K562 (cell line): ENCODE results near the gene HEXIM2. TPM values are rescaled to one million over a fixed set of nuclear protein-coding genes. Genes with fewer than 3 reads are reported as not detected.

ENCODE experiments used
- POLR2A ChIP-seq: fragments of 450-650 bp; conservative IDR thresholded peaks from 2 replicates; pipeline ENCODE4 v1.6.1; 2016
- REST ChIP-seq, 2 experiments: fragments of 450-650 bp; formaldehyde crosslinking in 1 of 2; IDR thresholded peaks; 2 replicates each; pipeline versions ENCODE4 v1.4.0 to v1.6.1; 2014 to 2020; ENCODE audit warnings: mild to moderate bottlenecking in 2 of 2, borderline replicate concordance in 1 of 2, low read depth in 1 of 2
- microRNA-seq: library from miRNA; unstranded; fragments of <30 nt; microRNA quantifications from one replicate; pipeline ENCODE4, GENCODE V29; 2018; ENCODE audit warnings: borderline microRNAs expressed
- polyA plus RNA-seq, 8 experiments: library from polyadenylated mRNA; depleted of rRNA in 4 of 8; stranded (reverse) in 5 of 8; unstranded in 3 of 8; fragments of >200 nt; fragmentation: Nextera tagmentation in 2 of 8; fragmentation: Illumina TruSeq in 1 of 8; extraction: Ambion mirVana in 2 of 8; extraction: Trizol in 1 of 8; gene quantifications; 2 replicates each; pipeline versions ENCODE4 v1.2.1 to v1.2.3, GENCODE V29; 2011 to 2014; ENCODE audit warnings: inconsistent platforms in 1 of 8, missing spikeins in 1 of 8
- small RNA-seq: library from RNA; depleted of rRNA; stranded (forward); fragments of <200 nt; gene quantifications from one replicate; pipeline ENCODE3, GENCODE V24; 2014
- total RNA-seq, 7 experiments: library from RNA; depleted of rRNA in 6 of 7; stranded (reverse); fragments of >200 nt in 6 of 7; fragmentation: Illumina TruSeq in 2 of 7; extraction: Trizol in 2 of 7; gene quantifications; 2 replicates each; pipeline versions ENCODE4 v1.2.1 to v1.2.3, GENCODE V29; 2011 to 2021; ENCODE audit warnings: low replicate concordance in 1 of 7

The HEXIM2 gene
- total and polyA plus RNA-seq, 9 of the 15 experiments (the other 6 are each of a cell fraction or from before 2014, with no cell fraction given) = 0.69 to 3.4 (median 1.1) TPM; not detected in 2

GRCh38 chr17:45218895-45219661 lies 57.4 kb downstream of the HEXIM2 start (continued):
- TF ChIP-seq REST (IDR thresholded peaks at IDR 0.05; ENCODE audit: borderline replicate concordance) = peak; percentile 91
- no peak for TF ChIP-seq REST (CRISPR knock-in tag; IDR thresholded peaks at IDR 0.05; ENCODE audit: low read depth)
- TF ChIP-seq POLR2A = no peak
- TF ChIP-seq, all 486 proteins: peak for 31

Small RNAs within 50 kb of the gene (microRNA-seq; reads per million reads assigned to microRNA genes)
- not detected for gene MIR6784

Small RNAs within 50 kb of the gene (small RNA-seq; reads per million reads assigned to genes)
- not detected for gene MIR6784

Other genes with a start within 250 kb of the HEXIM2 start
Only the 7 nearest of the 11 such genes appear.
- gene DCAKD, start 110.2 kb upstream of the HEXIM2 start, total RNA-seq (2014; rRNA removed) = 26.1 and 43.3 TPM in 2 replicates
- 15.3 and 17.4 TPM in 2 replicates for gene DCAKD, start 110.2 kb upstream of the HEXIM2 start, total RNA-seq (2014; rRNA removed; fragmentation: Illumina TruSeq; extraction: Trizol)
- gene DCAKD, start 110.2 kb upstream of the HEXIM2 start, total RNA-seq (2015; rRNA removed; fragmentation: Illumina TruSeq; extraction: Trizol) = 26.2 and 26.5 TPM in 2 replicates
- gene DCAKD, start 110.2 kb upstream of the HEXIM2 start, total RNA-seq (2021) = 35.5 and 39.8 TPM in 2 replicates
- 14.4 and 28.6 TPM in 2 replicates for gene DCAKD, start 110.2 kb upstream of the HEXIM2 start, polyA plus RNA-seq (2011; rRNA removed)
- 21.4 and 27.7 TPM in 2 replicates for gene DCAKD, start 110.2 kb upstream of the HEXIM2 start, polyA plus RNA-seq (2014; fragmentation: Illumina TruSeq; extraction: Trizol)
- gene DCAKD, start 110.2 kb upstream of the HEXIM2 start, polyA plus RNA-seq (2014; fragmentation: Nextera tagmentation; extraction: Ambion mirVana) = 1 to 10 TPM; 7.9 to 9.6 TPM
- 23.5 and 24.8 TPM in 2 replicates for gene DCAKD, start 110.2 kb upstream of the HEXIM2 start, polyA plus RNA-seq (2014; rRNA removed)
- gene NMT1, start 100.6 kb upstream of the HEXIM2 start, total RNA-seq (2014; rRNA removed) = 116 and 117 TPM in 2 replicates
- gene NMT1, start 100.6 kb upstream of the HEXIM2 start, total RNA-seq (2014; rRNA removed; fragmentation: Illumina TruSeq; extraction: Trizol) = 105 and 140 TPM in 2 replicates
- 402 and 569 TPM in 2 replicates for gene NMT1, start 100.6 kb upstream of the HEXIM2 start, total RNA-seq (2015; rRNA removed; fragmentation: Illumina TruSeq; extraction: Trizol)
- 213 and 214 TPM in 2 replicates for gene NMT1, start 100.6 kb upstream of the HEXIM2 start, total RNA-seq (2021)
- gene NMT1, start 100.6 kb upstream of the HEXIM2 start, polyA plus RNA-seq (2011; rRNA removed) = 115 and 126 TPM in 2 replicates
- 205 and 323 TPM in 2 replicates for gene NMT1, start 100.6 kb upstream of the HEXIM2 start, polyA plus RNA-seq (2014; fragmentation: Illumina TruSeq; extraction: Trizol)
- gene NMT1, start 100.6 kb upstream of the HEXIM2 start, polyA plus RNA-seq (2014; fragmentation: Nextera tagmentation; extraction: Ambion mirVana) = 100 to 1,000 TPM; 297 to 332 TPM
- gene NMT1, start 100.6 kb upstream of the HEXIM2 start, polyA plus RNA-seq (2014; rRNA removed) = 86.7 and 116 TPM in 2 replicates
- gene PLCD3, start 29.4 kb upstream of the HEXIM2 start, total RNA-seq (2014; rRNA removed) = 7.5 and 8.8 TPM in 2 replicates
- gene PLCD3, start 29.4 kb upstream of the HEXIM2 start, total RNA-seq (2014; rRNA removed; fragmentation: Illumina TruSeq; extraction: Trizol) = 2.4 and 2.5 TPM in 2 replicates
- gene PLCD3, start 29.4 kb upstream of the HEXIM2 start, total RNA-seq (2015; rRNA removed; fragmentation: Illumina TruSeq; extraction: Trizol) = 4.0 and 4.6 TPM in 2 replicates
- 22.6 and 22.9 TPM in 2 replicates for gene PLCD3, start 29.4 kb upstream of the HEXIM2 start, total RNA-seq (2021)
- 8.1 and 16.5 TPM in 2 replicates for gene PLCD3, start 29.4 kb upstream of the HEXIM2 start, polyA plus RNA-seq (2011; rRNA removed)
- 10.5 and 14.7 TPM in 2 replicates for gene PLCD3, start 29.4 kb upstream of the HEXIM2 start, polyA plus RNA-seq (2014; fragmentation: Illumina TruSeq; extraction: Trizol)
- under 1 TPM; 0.20 to 0.27 TPM for gene PLCD3, start 29.4 kb upstream of the HEXIM2 start, polyA plus RNA-seq (2014; fragmentation: Nextera tagmentation; extraction: Ambion mirVana)
- gene PLCD3, start 29.4 kb upstream of the HEXIM2 start, polyA plus RNA-seq (2014; rRNA removed) = 8.2 and 15.7 TPM in 2 replicates
- 5.5 and 6.3 TPM in 2 replicates for gene ACBD4, start 26.2 kb upstream of the HEXIM2 start, total RNA-seq (2014; rRNA removed)
- 1.6 and 2.1 TPM in 2 replicates for gene ACBD4, start 26.2 kb upstream of the HEXIM2 start, total RNA-seq (2014; rRNA removed; fragmentation: Illumina TruSeq; extraction: Trizol)
- 2.0 and 2.1 TPM in 2 replicates for gene ACBD4, start 26.2 kb upstream of the HEXIM2 start, total RNA-seq (2015; rRNA removed; fragmentation: Illumina TruSeq; extraction: Trizol)
- gene ACBD4, start 26.2 kb upstream of the HEXIM2 start, total RNA-seq (2021) = 4.7 and 5.7 TPM in 2 replicates
- gene ACBD4, start 26.2 kb upstream of the HEXIM2 start, polyA plus RNA-seq (2011; rRNA removed) = 6.9 and 9.1 TPM in 2 replicates
- gene ACBD4, start 26.2 kb upstream of the HEXIM2 start, polyA plus RNA-seq (2014; fragmentation: Illumina TruSeq; extraction: Trizol) = 4.6 and 5.4 TPM in 2 replicates
- gene ACBD4, start 26.2 kb upstream of the HEXIM2 start, polyA plus RNA-seq (2014; fragmentation: Nextera tagmentation; extraction: Ambion mirVana) = under 1 TPM; 0.14 to 0.15 TPM
- gene ACBD4, start 26.2 kb upstream of the HEXIM2 start, polyA plus RNA-seq (2014; rRNA removed) = 5.6 and 7.0 TPM in 2 replicates
- gene HEXIM1, start 13.4 kb upstream of the HEXIM2 start, total RNA-seq (2014; rRNA removed) = 18.5 and 18.8 TPM in 2 replicates
- gene HEXIM1, start 13.4 kb upstream of the HEXIM2 start, total RNA-seq (2014; rRNA removed; fragmentation: Illumina TruSeq; extraction: Trizol) = 4.0 and 4.2 TPM in 2 replicates
- 6.6 and 7.3 TPM in 2 replicates for gene HEXIM1, start 13.4 kb upstream of the HEXIM2 start, total RNA-seq (2015; rRNA removed; fragmentation: Illumina TruSeq; extraction: Trizol)
- gene HEXIM1, start 13.4 kb upstream of the HEXIM2 start, total RNA-seq (2021) = 21.4 and 28.3 TPM in 2 replicates
- gene HEXIM1, start 13.4 kb upstream of the HEXIM2 start, polyA plus RNA-seq (2011; rRNA removed) = 7.9 and 9.1 TPM in 2 replicates
- gene HEXIM1, start 13.4 kb upstream of the HEXIM2 start, polyA plus RNA-seq (2014; fragmentation: Illumina TruSeq; extraction: Trizol) = 20.9 and 27.2 TPM in 2 replicates
- 1 to 10 TPM; 1.4 to 1.6 TPM for gene HEXIM1, start 13.4 kb upstream of the HEXIM2 start, polyA plus RNA-seq (2014; fragmentation: Nextera tagmentation; extraction: Ambion mirVana)
- gene HEXIM1, start 13.4 kb upstream of the HEXIM2 start, polyA plus RNA-seq (2014; rRNA removed) = 24.4 and 26.2 TPM in 2 replicates
- gene FMNL1, start 60.0 kb downstream of the HEXIM2 start, total RNA-seq (2014; rRNA removed) = 6.9 and 10.1 TPM in 2 replicates
- 5.7 and 5.8 TPM in 2 replicates for gene FMNL1, start 60.0 kb downstream of the HEXIM2 start, total RNA-seq (2014; rRNA removed; fragmentation: Illumina TruSeq; extraction: Trizol)
- 8.3 and 10.7 TPM in 2 replicates for gene FMNL1, start 60.0 kb downstream of the HEXIM2 start, total RNA-seq (2015; rRNA removed; fragmentation: Illumina TruSeq; extraction: Trizol)
- 32.1 and 36.6 TPM in 2 replicates for gene FMNL1, start 60.0 kb downstream of the HEXIM2 start, total RNA-seq (2021)
- gene FMNL1, start 60.0 kb downstream of the HEXIM2 start, polyA plus RNA-seq (2011; rRNA removed) = 7.7 TPM in 2 replicates
- gene FMNL1, start 60.0 kb downstream of the HEXIM2 start, polyA plus RNA-seq (2014; fragmentation: Illumina TruSeq; extraction: Trizol) = 24.1 and 31.8 TPM in 2 replicates
- gene FMNL1, start 60.0 kb downstream of the HEXIM2 start, polyA plus RNA-seq (2014; fragmentation: Nextera tagmentation; extraction: Ambion mirVana) = 1 to 10 TPM in 1 of 2 experiments, under 1 TPM in 1; 0.70 to 1.3 TPM
- gene FMNL1, start 60.0 kb downstream of the HEXIM2 start, polyA plus RNA-seq (2014; rRNA removed) = 16.6 and 16.9 TPM in 2 replicates
- not detected in 2 replicates for gene SPATA32, start 100.2 kb downstream of the HEXIM2 start, total RNA-seq (2014; rRNA removed)
- not detected in 2 replicates for gene SPATA32, start 100.2 kb downstream of the HEXIM2 start, total RNA-seq (2014; rRNA removed; fragmentation: Illumina TruSeq; extraction: Trizol)
- gene SPATA32, start 100.2 kb downstream of the HEXIM2 start, total RNA-seq (2015; rRNA removed; fragmentation: Illumina TruSeq; extraction: Trizol) = not detected in 2 replicates
- not detected in 2 replicates for gene SPATA32, start 100.2 kb downstream of the HEXIM2 start, total RNA-seq (2021)
- not detected in 2 replicates for gene SPATA32, start 100.2 kb downstream of the HEXIM2 start, polyA plus RNA-seq (2011; rRNA removed)
- not detected in 2 replicates for gene SPATA32, start 100.2 kb downstream of the HEXIM2 start, polyA plus RNA-seq (2014; fragmentation: Illumina TruSeq; extraction: Trizol)
- gene SPATA32, start 100.2 kb downstream of the HEXIM2 start, polyA plus RNA-seq (2014; fragmentation: Nextera tagmentation; extraction: Ambion mirVana) = under 1 TPM; 0.03 to 0.06 TPM
- gene SPATA32, start 100.2 kb downstream of the HEXIM2 start, polyA plus RNA-seq (2014; rRNA removed) = not detected in 2 replicates